Effector memory CD4-positive, alpha-beta T cell (primary cell): ENCODE results near the gene FLYWCH1.

Experiments used
- DNase-seq, 3 donors: peaks; one replicate each; pipeline ENCODE4 v3.0.0-alpha.2; 2020
- H3K27ac ChIP-seq: 2 replicates; pipeline ENCODE4 v1.7.0; 2013; ENCODE audit warnings: mild to moderate bottlenecking, low read length, moderate library complexity; ENCODE audit not compliant: insufficient read depth, poor library complexity, severe bottlenecking
- H3K27me3 ChIP-seq: replicated peaks from 2 replicates; pipeline ENCODE4 v1.7.0; 2013; ENCODE audit warnings: mild to moderate bottlenecking, low read length; ENCODE audit not compliant: insufficient read depth, control insufficient read depth, poor library complexity, severe bottlenecking
- H3K36me3 ChIP-seq: 2 replicates; pipeline ENCODE4 v1.7.0; 2013; ENCODE audit warnings: mild to moderate bottlenecking, low read length, moderate library complexity; ENCODE audit not compliant: control insufficient read depth, insufficient read depth
- H3K4me1 ChIP-seq: 2 replicates; pipeline ENCODE4 v1.7.0; 2013; ENCODE audit warnings: low read length, mild to moderate bottlenecking; ENCODE audit not compliant: control insufficient read depth, insufficient read depth, poor library complexity, severe bottlenecking
- H3K4me3 ChIP-seq: 2 replicates; pipeline ENCODE4 v1.7.0; 2013; ENCODE audit warnings: low read length, low read depth, mild to moderate bottlenecking; ENCODE audit not compliant: insufficient read depth, poor library complexity, severe bottlenecking
- H3K9me3 ChIP-seq: 2 replicates; pipeline ENCODE4 v1.7.0; 2013; ENCODE audit warnings: mild to moderate bottlenecking, low read length, moderate library complexity; ENCODE audit not compliant: control insufficient read depth

The FLYWCH1 gene

DNA sequence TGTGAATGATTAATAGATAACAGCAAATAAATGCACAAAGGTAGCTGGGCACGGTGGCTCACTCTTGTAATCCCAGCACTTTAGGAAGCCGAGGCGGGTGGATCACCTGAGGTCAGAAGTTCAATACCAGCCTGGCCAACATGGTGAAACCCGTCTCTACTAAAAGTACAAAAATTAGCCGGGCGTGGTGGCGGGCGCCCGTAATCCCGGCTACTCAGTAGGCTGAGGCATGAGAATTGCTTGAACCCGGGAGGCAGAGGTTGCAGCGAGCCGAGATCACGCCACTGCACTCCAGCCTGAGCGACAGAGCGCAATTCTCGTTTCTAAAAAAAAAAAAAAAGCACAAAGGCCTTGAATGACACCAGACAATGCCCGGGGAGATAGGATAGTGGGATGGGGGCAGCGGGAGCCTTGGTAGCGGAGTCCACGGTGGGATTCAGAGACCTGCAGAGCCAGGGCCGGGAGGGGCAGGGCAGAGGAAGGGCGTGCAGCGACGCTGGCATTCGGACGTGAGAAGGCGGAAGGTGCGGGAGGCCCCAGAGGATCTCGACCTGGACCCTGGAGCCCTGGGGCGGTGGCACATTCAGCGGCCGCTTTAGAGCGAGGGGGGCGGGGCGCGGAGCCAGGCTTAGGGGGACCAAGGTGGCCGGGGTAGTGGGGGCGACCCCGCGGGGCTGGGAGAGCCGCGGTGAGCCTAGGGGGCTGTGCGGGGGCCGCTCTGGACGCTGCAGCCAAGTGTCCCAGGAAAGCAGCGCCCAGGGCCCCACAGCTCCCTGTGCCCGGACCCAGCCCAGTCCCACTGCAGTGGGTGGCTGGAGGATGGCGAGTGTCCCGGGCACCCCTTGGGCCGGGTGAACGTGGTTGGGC is 29.7 kb upstream of the FLYWCH1 start:
- peak in 2 of 3 donors; percentile 20 to 28 for DNase-seq
- Histone ChIP-seq H3K36me3 (no peaks in the 10 kb centered on the region), H3K27ac (peak overlapping the region; percentile 86), H3K9me3 (no peaks in the 10 kb centered on the region), H3K27me3 (no peaks in the 10 kb centered on the region), H3K4me3 (peak overlapping the region; percentile 87), H3K4me1 (peaks cover 17% of the 10 kb centered on the region)

DNA sequence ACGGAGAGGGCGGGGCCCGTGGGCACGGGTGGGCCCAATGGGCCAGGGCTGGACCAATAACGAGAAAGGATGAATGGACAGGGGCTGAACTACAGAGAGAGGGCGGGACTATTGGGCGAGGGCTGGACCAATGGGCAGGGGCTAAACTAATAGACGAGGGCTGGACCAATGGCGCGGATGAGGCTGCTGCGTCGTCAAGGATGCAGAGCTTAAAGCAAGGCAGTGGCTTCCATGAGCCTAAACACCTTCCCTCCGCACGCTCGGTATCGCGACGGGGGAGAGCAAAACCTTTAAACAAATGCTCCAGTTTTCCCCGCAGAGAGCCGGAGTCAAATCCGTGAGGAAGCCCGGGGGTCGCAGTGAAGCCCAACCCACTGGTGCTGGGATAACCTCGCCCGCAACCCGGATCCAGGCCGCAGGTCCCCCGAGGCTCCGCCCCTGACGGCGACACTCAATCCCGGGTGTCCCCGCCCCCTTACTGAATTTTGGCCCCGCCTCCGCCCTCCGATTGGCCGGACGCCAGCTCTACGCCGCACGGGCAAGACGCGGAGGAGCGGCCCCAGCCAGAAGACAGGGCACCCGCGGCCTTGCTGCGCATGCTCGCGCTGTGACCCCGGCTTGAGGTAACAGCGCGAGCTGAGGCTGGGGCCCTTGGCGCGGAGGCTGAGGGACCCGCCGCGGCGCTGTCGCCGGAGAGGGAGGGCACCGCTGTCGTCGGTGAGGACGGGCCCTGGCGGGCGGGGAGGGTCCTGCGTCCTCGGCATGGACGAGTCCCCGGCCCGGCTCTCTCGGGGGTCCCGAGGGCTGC is 28.9 kb upstream of the FLYWCH1 start, which contains the start of gene FLYWCH2:
FLYWCH2 (plus strand) TSS at position 566 of the 808 bp plus-strand sequence. CDS start 13,235 bp downstream, outside the sequence.
- no peaks in the 10 kb centered on the region for H3K27me3 ChIP-seq
- peak within 1 kb of the TSS; percentile 86 for H3K27ac ChIP-seq
- peak; percentile 99 to 100 (median 100) for DNase-seq
- H3K36me3 ChIP-seq, result no peaks in the 10 kb centered on the region
- H3K4me1 ChIP-seq, result peaks cover 17% of the 10 kb centered on the region
- H3K9me3 ChIP-seq, result no peaks in the 10 kb centered on the region
- peak within 1 kb of the TSS; percentile 87 for H3K4me3 ChIP-seq

GRCh38 chr16:2883458-2883908 is 28.2 kb upstream of the FLYWCH1 start:
- no peak for DNase-seq
- H3K27me3 ChIP-seq, result no peaks in the 10 kb centered on the region
- H3K4me1 ChIP-seq, result peaks cover 17% of the 10 kb centered on the region
- H3K36me3 ChIP-seq, result no peaks in the 10 kb centered on the region
- peak overlapping the region; percentile 86 for H3K27ac ChIP-seq
- no peaks in the 10 kb centered on the region for H3K9me3 ChIP-seq
- H3K4me3 ChIP-seq, result peak overlapping the region; percentile 87

- no peak overlapping the region for H3K4me3 ChIP-seq
- peak overlapping the region; percentile 86 for H3K27ac ChIP-seq
- peaks cover 17% of the 10 kb centered on the region for H3K4me1 ChIP-seq
- no peaks in the 10 kb centered on the region for H3K36me3 ChIP-seq
- no peaks in the 10 kb centered on the region for H3K27me3 ChIP-seq
- no peak for DNase-seq
- no peaks in the 10 kb centered on the region for H3K9me3 ChIP-seq
These were observed 27.7 kb upstream of the FLYWCH1 start for GRCh38 chr16:2884041-2884451.

- H3K4me3 ChIP-seq, result no peak overlapping the region
- no peak overlapping the region for H3K27ac ChIP-seq
- H3K9me3 ChIP-seq, result no peaks in the 10 kb centered on the region
- H3K27me3 ChIP-seq, result no peaks in the 10 kb centered on the region
- no peaks in the 10 kb centered on the region for H3K36me3 ChIP-seq
- no peaks in the 10 kb centered on the region for H3K4me1 ChIP-seq
- DNase-seq, result no peak
These were observed 17.5 kb upstream of the FLYWCH1 start for GRCh38 chr16:2894231-2894630.

- DNase-seq, result no peak
- no peaks in the 10 kb centered on the region for H3K27me3 ChIP-seq
- no peak overlapping the region for H3K27ac ChIP-seq
- no peaks in the 10 kb centered on the region for H3K4me1 ChIP-seq
- H3K9me3 ChIP-seq, result no peaks in the 10 kb centered on the region
- H3K4me3 ChIP-seq, result no peak overlapping the region
- no peaks in the 10 kb centered on the region for H3K36me3 ChIP-seq
These were observed 15.9 kb upstream of the FLYWCH1 start for GRCh38 chr16:2895813-2896212.

- H3K27me3 ChIP-seq, result no peaks in the 10 kb centered on the region
- no peak overlapping the region for H3K27ac ChIP-seq
- H3K4me1 ChIP-seq, result no peaks in the 10 kb centered on the region
- no peaks in the 10 kb centered on the region for H3K36me3 ChIP-seq
- H3K9me3 ChIP-seq, result no peaks in the 10 kb centered on the region
- no peak overlapping the region for H3K4me3 ChIP-seq
- no peak for DNase-seq
These were observed 15.2 kb upstream of the FLYWCH1 start for GRCh38 chr16:2896480-2897010.

- no peak for DNase-seq
- H3K9me3 ChIP-seq, result no peaks in the 10 kb centered on the region
- no peaks in the 10 kb centered on the region for H3K27me3 ChIP-seq
- no peaks in the 10 kb centered on the region for H3K36me3 ChIP-seq
- no peak overlapping the region for H3K4me3 ChIP-seq
- H3K27ac ChIP-seq, result no peak overlapping the region
- H3K4me1 ChIP-seq, result no peaks in the 10 kb centered on the region
These were observed 14.6 kb upstream of the FLYWCH1 start for GRCh38 chr16:2897110-2897509.

DNA sequence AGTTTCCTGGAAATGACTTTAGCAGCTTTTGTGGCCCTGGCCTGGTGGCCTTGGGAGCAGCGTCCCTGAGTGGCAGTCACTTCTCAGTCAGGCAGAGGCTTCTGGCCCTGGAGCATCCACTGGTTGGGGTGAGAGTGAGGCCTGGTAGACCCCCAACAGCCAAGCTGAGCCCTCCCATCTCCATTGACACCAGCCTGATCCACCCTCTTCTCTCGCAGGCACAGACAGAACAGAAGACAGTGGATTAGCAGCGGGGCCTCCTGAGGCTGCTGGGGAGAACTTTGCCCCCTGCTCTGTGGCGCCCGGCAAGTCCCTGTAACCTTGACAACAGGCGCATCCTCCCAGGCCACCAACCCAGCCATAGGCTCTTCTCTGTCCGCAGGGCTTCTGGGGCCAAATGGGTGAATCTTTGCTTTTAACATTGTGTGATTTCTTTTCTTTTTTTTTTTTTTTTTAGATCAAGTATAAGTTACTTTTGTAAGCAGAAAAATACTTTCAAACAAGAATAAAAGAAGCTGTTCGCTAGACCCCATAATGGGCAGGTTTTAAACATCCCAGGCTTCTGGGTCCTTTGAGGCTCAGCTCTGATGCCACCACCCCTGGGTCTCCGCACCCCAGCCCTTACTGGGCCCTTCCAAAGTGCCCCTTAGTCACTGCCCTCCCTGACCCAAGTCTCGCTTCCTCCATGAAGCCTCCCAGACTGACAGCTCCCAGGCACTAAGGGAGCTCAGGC is 12.7 kb upstream of the FLYWCH1 start:
- no peak overlapping the region for H3K27ac ChIP-seq
- H3K4me1 ChIP-seq, result peaks cover 2% of the 10 kb centered on the region
- no peaks in the 10 kb centered on the region for H3K27me3 ChIP-seq
- DNase-seq, result no peak
- H3K9me3 ChIP-seq, result no peaks in the 10 kb centered on the region
- H3K4me3 ChIP-seq, result no peak overlapping the region
- no peaks in the 10 kb centered on the region for H3K36me3 ChIP-seq
